HG02970 (cell line): ENCODE measurements around the gene DSG4.

ENCODE experiments used
- ATAC-seq: cut with Tn5 transposase; IDR thresholded peaks from one replicate; pipeline ENCODE4 v1.9.1; 2021; ENCODE audit warnings: mild to moderate bottlenecking, moderate library complexity, moderate number of reproducible peaks; ENCODE audit not compliant: unreplicated experiment, low FRiP score

Gene DSG4

DNA sequence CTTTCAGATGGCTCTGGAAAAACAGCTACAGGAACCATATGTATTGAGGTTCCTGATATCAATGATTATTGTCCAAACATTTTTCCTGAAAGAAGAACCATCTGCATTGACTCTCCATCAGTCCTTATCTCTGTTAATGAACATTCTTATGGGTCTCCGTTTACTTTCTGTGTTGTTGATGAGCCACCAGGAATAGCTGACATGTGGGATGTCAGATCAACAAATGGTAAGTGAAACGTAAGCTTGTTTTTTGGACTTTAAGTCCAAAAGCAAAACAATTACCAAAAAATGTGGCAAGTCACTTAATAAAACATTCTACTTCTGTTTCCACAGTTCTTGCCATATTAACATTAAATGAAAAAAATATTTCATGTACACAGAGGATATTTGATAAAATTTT lies 26.8 kb downstream of the DSG4 start:
- ATAC-seq, result no peak

DNA sequence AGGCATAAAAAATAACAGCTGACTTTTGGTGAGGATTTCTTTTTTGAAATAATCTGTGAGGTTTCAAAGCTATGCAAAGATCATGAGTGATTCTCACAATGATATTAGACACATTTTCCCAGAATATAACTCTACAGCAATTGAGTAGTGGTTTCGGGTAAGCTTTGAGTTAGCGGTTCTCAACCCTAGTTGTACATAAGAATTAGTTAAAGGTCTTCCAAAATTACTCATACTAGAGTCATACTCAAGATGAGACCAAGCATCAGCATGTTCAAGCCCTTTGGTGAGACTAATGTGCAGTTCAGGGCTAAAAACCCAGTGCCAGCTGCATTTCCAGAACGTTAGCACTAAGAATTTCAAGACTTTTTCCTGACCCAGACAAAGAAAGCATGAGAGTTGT lies 31.1 kb downstream of the DSG4 start:
- no peak for ATAC-seq

DNA sequence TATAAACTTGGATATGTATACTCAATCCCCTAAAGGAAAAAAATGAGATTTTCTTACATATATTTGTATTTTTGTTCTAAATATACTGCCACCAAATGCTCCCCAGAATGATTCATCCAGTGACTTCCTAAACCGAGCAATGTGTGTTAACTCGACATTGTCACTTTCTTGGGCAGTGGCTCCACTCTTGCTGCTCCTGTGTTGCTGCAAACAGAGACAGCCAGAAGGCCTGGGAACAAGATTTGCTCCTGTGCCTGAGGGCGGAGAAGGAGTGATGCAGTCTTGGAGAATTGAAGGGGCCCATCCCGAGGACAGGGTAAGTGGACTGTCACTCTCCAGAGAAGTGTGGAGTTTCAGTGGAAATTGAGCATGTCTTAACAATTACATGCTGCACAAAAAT lies 32.7 kb downstream of the DSG4 start:
- no peak for ATAC-seq

DNA sequence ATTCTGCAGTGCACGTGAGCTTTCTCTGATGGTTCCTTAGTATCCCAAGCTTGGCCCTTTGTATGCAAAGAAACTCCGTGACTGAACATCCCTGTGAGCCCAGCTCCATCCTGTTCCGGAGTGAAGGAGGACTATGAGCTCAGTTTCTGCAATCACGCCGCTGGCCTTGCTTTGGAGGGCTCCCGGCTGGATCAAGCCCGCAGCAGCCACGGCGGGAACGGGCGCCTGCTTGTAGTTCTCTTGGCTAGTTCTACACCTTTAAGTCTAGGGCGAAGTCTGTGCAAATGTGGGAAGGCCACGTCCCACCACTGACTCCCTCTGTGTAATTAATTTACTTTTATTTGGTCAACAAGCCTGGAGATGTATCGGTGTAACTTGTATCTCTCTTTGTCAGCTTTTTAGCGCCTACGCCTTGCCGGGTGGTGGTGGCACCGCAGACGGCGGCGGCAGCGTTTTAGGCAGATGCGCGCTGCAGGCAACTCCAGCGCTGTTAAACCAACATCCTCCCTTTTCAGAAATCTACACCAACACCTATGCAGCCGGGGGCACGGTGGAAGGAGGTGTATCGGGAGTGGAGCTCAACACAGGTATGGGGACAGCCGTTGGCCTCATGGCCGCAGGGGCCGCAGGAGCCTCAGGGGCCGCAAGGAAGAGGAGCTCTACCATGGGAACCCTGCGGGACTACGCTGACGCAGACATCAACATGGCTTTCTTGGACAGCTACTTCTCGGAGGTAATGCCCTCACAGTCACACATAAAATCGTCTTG lies 34.3 kb downstream of the DSG4 start:
- ATAC-seq, result no peak

DNA sequence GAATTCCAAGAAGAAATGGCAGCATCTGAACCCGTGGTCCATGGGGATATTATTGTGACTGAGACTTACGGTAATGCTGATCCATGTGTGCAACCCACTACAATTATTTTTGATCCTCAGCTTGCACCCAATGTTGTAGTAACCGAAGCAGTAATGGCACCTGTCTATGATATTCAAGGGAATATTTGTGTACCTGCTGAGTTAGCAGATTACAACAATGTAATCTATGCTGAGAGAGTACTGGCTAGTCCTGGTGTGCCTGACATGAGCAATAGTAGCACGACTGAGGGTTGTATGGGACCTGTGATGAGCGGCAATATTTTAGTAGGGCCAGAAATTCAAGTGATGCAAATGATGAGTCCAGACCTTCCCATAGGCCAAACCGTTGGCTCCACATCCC lies 36.6 kb downstream of the DSG4 start:
- no peak for ATAC-seq

DNA sequence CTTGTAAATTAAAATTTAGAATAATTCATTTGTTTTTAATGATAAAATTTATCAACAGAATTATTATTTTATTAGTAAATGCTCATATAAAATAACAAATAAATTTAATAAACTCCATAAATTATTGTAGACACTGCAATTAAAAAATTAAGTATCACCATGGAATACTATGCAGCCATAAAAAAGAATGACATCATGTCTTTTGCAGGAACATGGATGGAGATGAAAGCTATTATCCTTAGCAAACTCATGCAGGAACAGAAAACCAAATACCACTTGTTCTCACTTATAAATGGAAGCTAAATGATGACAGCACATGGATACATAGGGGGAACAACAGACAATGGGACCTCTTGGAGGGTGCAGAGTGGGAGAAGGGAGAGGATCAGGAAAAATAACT lies 41.3 kb downstream of the DSG4 start:
- no peak for ATAC-seq

DNA sequence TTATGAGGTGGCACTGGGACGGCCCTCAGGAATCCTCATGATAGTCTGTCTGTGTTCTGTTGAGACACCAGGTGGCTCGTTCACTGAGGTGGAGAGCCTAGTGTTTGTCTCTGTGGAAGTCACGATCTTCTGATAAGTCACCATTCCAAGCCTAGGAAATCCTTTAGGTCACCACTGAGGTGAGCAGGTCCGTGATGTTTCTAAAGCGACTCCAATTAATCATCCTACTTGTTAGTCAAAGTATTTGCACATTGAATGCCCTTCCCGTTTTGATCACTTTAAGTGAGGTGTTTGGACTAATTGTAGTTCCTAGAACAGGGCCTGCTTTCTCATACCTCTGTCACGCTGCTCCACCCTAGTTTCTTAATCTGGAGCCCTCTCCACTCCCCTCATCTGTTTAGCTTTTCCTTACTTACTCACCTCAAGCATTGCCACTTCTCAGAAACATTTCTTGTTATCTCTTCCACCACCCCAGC lies 42.9 kb downstream of the DSG4 start:
- ATAC-seq, result no peak

DNA sequence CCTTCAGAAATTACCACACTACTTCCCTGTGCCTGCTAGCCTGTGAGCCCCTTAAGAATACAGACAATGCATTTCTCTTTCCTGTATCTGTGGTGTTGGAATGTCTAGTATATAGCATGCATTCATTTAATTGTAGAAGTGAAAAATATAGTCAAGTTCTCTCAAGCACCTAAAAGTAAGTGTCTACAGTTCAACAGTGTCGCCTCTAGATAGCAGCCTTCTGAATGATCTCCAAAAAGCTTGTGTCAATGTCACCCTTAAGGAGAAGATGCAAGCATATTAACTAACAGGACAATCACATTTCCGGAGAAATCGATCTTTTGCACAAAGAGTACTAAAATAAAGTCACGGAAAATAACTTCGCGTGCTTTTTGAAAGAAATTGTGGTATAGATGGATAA lies 43.5 kb downstream of the DSG4 start:
- no peak for ATAC-seq

DNA sequence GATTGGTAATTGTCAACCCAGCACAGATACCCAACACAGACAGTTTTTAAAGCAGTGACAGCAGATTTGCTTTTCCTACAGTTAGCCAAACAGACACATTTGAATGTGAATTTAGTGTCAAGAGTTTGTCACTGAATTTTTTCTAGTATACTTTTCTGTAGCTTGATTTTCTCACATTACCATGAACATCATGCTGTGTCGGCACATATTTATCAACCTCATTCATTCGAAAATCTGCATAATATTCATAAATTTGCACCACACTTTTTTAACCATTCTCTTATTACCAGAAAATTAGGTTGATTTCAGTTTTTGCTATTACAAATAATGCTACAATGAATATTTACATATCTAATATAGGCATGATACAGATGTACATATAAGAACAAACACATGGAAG lies 43.9 kb downstream of the DSG4 start:
- ATAC-seq, result no peak

DNA sequence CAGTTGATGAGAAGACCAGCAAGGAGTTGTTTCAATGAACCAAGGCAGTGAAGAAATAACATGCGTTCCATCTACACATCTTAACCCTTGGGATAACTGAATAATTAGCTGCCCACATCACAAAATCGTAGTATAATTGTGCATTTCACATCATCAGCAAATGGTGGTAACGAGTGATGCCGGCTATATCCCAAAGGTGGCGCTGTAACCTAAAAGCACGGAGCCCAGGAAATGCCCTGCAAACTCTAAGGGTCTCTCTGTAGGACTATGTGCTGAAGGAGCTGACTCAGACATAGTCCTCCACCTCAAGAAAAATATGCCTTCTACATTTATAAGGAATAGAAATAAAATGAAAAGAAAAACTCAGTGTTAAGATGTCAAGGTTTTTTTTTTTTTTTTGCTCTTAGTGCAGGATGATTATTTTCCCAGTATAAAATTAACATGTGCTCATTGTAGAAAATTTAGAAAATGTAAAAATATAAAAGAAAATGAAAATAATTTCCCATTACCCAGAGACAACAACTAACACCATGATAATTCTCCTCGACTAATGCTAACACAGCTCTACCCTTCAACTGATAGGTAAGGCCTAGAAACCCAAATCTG lies 47.9 kb downstream of the DSG4 start:
- no peak for ATAC-seq

DNA sequence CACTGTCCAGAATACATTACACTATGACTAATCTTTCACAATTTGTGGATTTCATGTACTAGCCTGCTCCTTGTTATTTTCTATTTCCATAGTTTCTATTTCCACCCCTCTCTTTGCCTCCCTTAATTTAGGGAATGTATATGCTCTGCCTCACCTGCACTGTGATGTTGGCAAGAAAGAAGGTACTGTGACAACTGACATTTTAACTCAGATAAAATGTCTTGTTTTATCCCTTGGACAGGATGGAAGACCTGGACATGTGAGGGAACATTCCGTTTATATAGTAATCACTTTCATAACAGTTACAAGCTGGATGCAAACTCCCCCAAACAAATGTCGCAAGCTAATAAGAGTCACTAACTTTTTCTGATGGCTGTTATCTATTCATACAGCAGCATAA lies 49.4 kb downstream of the DSG4 start:
- no peak for ATAC-seq

DNA sequence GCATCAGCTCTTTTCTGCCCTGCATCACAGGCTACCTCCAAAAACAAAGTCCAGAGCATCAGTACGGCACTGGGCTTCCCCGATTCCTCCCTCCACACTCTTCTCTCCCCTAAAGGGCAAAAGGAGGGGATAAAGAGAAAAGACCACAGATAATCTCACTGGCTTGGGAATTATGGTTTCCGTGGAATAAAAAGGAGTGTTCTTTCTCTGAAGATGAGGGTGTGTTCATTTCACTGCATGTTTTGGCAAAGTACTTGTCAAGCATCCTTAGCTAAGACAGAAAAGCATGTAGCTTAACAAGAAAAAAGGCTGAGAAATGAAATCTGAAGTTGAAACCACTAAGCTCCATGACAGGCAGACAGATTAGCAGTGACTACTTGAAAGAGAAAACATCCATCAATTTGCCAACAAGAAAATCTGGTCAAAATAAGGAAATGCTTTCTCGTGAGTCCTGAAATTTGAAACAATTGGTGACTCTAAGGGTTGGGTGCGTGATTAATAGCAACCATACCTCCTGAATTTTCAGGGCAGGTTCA lies 50.4 kb downstream of the DSG4 start:
- ATAC-seq, result no peak

DNA sequence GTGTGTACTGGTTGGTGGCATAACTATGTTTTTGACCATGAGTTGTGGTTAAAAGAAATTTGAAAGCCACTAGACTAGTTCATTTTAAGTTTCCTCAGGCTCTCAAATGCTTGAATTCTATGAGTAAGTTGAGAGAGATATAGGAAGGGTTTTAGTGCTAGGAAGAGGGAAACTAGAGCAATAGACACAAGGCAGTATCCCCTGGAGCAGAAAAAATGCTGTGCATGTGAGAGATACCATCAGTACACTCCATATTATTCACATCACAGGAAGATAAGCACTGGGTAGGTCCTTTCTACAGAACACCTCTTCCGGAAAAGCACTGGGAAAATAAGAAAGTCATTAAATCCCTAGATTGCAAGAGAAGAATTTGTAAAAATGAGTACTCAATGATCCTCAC lies 51.6 kb downstream of the DSG4 start:
- ATAC-seq, result no peak

DNA sequence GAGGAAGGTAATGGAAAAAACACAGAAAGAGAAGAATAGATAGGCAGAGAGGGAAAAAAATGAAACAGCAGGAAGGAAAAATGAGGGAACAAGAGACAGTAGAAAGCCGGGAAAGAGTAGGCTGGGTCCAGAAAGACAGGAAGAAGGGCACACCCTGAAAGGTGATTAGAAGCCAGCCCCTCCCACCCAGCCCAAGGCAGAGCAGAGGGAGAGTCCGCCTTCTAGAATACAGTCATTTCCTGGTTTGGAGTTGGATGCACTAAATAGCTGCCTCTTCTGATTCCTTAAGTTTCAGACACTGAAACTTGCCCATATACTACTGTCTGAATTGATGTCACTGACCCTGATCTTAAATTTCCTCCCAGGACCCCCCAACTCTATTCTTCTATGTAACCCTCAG lies 53.0 kb downstream of the DSG4 start:
- ATAC-seq, result no peak

DNA sequence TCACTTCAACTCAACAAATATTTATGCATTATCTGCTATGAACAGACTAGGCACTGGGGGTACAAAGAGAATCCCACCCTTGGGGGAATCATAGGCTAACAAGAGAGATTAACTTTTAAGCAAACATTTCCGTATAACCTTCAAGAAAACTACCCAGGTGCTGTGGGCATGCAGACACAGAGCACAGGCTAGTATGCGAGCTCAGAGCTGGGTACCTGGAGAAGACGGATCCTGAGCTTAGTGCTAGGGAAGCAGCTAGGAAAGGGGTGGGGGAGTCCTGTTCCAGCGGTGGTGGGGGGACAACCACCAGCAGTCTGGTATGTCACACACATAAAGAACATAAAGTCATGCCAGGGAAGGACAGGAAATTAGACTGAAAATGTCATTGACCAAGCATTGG lies 53.5 kb downstream of the DSG4 start:
- ATAC-seq, result no peak

DNA sequence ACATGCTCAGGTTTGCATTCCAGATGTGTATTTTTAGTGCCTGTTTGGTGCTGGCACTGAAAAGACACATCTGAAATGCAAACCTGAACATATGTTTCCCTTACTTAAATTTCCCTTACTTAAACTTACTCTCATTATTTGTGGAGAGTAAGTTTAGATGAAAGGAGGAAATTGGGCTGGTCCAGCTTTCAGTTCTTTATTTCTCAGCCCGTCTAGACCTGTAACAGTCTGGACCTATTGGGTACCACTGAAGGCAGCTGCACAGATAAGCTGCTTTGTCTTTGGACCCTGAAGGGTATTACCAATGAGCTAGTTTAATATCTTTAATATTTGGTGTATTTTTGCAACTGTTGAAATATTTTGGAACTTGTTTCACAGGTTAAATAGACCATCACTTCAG lies 54.0 kb downstream of the DSG4 start:
- ATAC-seq, result no peak

DNA sequence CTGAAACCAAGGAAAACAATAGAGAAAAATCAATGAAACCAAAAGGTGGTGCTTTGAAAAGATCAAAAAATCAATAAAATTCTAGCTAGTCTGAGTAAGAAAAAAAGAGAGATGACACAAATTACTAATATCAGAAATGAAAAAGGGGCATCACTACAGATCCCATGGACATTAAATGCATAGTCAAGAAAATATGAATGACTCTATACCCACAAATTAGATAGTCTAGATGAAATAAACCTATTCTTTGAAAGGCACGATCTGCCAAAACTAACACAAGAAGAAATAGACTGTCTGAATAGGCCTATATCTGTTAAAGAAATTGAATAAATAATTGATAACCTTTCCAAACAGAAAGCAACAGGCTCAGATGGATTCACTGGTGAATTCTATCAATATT lies 55.7 kb downstream of the DSG4 start:
- ATAC-seq, result no peak

DNA sequence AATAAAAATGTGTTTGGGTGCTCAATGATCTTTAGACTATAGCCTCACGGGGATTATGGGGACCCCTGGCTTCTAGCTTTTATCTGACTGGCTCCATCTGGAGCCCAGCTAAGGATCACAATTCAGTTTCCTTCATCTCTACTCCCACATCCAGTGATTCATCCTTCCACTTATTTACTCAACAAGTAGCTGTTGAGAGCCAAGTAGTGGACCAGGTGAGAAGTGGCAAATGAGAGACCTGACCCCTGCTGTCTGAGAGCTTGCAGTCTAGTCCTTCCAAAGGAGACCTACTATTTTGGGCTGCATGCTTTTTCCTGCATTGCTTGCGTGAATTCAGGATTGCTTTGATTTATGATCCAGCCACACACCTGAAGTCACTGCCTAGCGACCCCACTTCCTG lies 60.2 kb downstream of the DSG4 start:
- no peak for ATAC-seq

DNA sequence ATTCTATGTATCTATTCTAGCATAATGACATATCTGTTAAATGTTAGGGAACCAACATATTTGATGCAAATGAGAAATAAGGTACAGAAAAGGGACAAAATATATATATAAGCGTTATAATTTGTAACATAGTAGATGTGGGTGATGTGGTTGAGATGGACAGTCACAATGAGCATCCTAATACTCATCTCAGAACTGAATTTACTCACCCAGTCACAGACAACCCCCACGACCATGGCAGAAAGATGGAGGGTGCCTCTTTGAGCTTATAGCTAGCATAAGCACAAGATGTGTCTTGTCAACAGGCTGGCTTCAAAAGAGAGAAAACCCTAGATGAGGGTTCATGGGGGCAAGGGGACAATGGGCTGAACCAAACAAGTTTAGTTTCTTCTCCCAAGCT lies 61.8 kb downstream of the DSG4 start:
- no peak for ATAC-seq

DNA sequence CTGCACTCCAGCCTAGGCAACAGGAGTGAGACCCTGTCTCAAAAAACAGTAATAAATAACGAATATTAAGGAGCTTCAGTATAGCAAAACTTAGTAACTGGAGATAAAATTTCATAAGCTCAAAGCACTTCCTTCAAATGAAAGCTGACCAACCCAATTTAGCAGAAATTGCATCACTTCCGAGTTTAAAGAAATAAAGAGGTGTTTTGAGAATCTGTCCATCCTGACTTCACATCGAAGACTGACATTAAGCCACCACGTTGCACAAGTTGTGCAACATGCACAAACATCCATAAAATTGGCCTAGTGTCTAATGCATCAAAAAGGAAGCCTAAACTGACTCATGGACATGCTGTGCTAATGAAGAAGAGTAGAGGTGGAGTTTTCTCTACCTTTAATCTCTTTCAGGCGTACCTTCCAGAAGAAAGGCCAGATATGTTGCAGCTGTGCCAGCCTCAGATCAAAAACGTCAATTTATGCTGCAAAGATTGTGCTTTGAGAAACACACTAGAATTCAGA lies 63.3 kb downstream of the DSG4 start:
- no peak for ATAC-seq

DNA sequence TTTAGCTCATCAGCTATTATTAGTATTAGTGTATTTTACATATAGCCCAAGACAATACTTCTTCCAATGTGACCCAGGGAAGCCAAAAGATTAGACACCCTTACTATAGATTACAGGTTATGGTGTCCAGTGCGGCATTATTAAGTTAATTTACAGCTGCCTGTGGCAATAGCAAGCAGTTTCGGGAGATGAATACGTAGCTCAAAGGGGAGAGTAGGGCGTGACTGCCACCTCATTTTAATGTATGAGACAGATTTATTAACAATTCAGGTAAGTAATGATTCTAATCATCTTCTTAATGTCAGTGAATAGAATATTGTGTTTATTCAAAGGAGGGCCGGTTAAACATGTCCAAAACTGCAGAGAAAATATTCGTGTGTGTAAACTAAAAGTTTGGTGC lies 64.2 kb downstream of the DSG4 start:
- ATAC-seq, result no peak

DNA sequence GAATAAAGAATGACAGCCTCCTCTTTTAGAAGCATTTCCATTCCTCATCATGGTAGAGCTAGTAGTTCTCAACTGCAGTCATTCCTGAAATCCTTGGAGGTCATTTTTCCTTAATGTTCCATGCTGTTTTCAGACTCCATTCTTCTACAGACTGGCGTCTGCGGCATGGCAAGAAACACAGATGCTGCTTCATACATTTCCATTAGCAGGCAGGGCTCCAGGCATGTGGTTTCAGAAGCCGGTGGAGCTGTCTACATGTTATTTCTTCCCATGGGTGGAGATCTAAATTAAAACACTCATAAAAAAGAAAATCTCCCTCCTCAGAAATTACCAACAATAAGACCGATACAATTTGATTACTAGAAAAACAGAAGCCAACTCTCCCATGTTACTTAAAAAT lies 64.9 kb downstream of the DSG4 start:
- no peak for ATAC-seq
